Renal cortical epithelial cell (primary cell): ENCODE data around the gene CEACAM16. TPM values are rescaled to one million over a fixed set of nuclear protein-coding genes. Genes with fewer than 3 reads are reported as not detected.
"Not testable (repeated sequence)": the region's sequence is repeated elsewhere in the genome, so short reads cannot be mapped to it uniquely, and the experiment has no call there.

Source experiments
- DNase-seq: peaks from one replicate; pipeline ENCODE4 v3.0.0-alpha.2; 2011; ENCODE audit warnings: low read depth
- total RNA-seq: library from RNA; depleted of rRNA; stranded (reverse); fragments of >200 nt; gene quantifications from 2 replicates; pipeline ENCODE4 v1.2.3, GENCODE V29; 2014

Gene CEACAM16
- not detected in 2 replicates for total RNA-seq

- no peak for DNase-seq
These were observed at the start of gene CEACAM16 for GRCh38 chr19:44698492-44699201. Gene CEACAM16, plus strand, starts transcription at chr19:44699151. Its CDS starts 2,306 bp downstream, at chr19:44701457.

GRCh38 chr19:44649578-44650145 lies 49.3 kb upstream of the CEACAM16 start:
- no peak for DNase-seq

- no peak for DNase-seq
These were observed 45.6 kb upstream of the CEACAM16 start for GRCh38 chr19:44653343-44653742.

GRCh38 chr19:44653977-44654774 lies 44.8 kb upstream of the CEACAM16 start:
- DNase-seq: peak; percentile 29

- DNase-seq: peak; percentile 32
These were observed 41.6 kb upstream of the CEACAM16 start for GRCh38 chr19:44657211-44657921.

GRCh38 chr19:44658069-44658733 lies 40.8 kb upstream of the CEACAM16 start:
- DNase-seq: no peak

GRCh38 chr19:44660081-44660480 lies 38.9 kb upstream of the CEACAM16 start:
- no peak for DNase-seq

GRCh38 chr19:44661205-44661604 lies 37.7 kb upstream of the CEACAM16 start:
- no peak for DNase-seq

- DNase-seq: no peak
These were observed 37.0 kb upstream of the CEACAM16 start for GRCh38 chr19:44661904-44662303.

GRCh38 chr19:44662691-44663385 lies 36.1 kb upstream of the CEACAM16 start:
- no peak for DNase-seq

GRCh38 chr19:44663996-44664395 lies 35.0 kb upstream of the CEACAM16 start:
- no peak for DNase-seq

GRCh38 chr19:44664976-44665375 lies 34.0 kb upstream of the CEACAM16 start:
- no peak for DNase-seq

- no peak for DNase-seq
These were observed 31.9 kb upstream of the CEACAM16 start for GRCh38 chr19:44666852-44667556.

- DNase-seq: no peak
These were observed 29.8 kb upstream of the CEACAM16 start for GRCh38 chr19:44668985-44669764.

GRCh38 chr19:44670027-44670426 lies 28.9 kb upstream of the CEACAM16 start:
- not testable (repeated sequence) for DNase-seq

GRCh38 chr19:44671400-44671799 lies 27.6 kb upstream of the CEACAM16 start, which contains the start of gene CEACAM19:
Gene CEACAM19, plus strand, starts transcription at chr19:44671482. Its CDS starts 450 bp downstream, at chr19:44671932.
- DNase-seq: no peak

- no peak for DNase-seq
These were observed 26.7 kb upstream of the CEACAM16 start for GRCh38 chr19:44672226-44672625.

GRCh38 chr19:44673510-44673909 lies 25.4 kb upstream of the CEACAM16 start:
- no peak for DNase-seq

GRCh38 chr19:44675521-44675920 lies 23.4 kb upstream of the CEACAM16 start:
- no peak for DNase-seq
